Activated CD4-positive, alpha-beta memory T cell treated with anti-CD3 and anti-CD28 coated beads for 36 hours (primary cell): Measurements from ENCODE around the gene REXO1. TPM values are rescaled to one million over a fixed set of nuclear protein-coding genes. Genes with fewer than 3 reads are reported as not detected.

Source experiments
- CTCF ChIA-PET: fragments of 350-600 bp; sonication (Branson Sonifier 250); formaldehyde crosslinking; loops from one replicate; lab custom pipeline; 2021; ENCODE audit warnings: antibody characterized with exemption, inconsistent platforms; lab: Charles Lee
- POLR2A ChIA-PET: fragments of 350-600 bp; sonication (Branson Sonifier 250); formaldehyde crosslinking; loops from one replicate; lab custom pipeline; 2021; ENCODE audit warnings: antibody characterized with exemption; lab: Charles Lee
- DNase-seq: peaks from one replicate; pipeline ENCODE4 v3.0.0-alpha.2; 2020
- H3K27ac Mint-ChIP-seq: one replicate; pipeline ENCODE4 v1.8.0; 2021; ENCODE audit warnings: mixed read lengths
- H3K27me3 Mint-ChIP-seq: one replicate; pipeline ENCODE4 v1.8.0; 2021; ENCODE audit warnings: mixed read lengths
- H3K36me3 Mint-ChIP-seq: one replicate; pipeline ENCODE4 v1.8.0; 2021; ENCODE audit warnings: mixed read lengths
- H3K4me1 Mint-ChIP-seq: one replicate; pipeline ENCODE4 v1.8.0; 2021; ENCODE audit warnings: low read depth, mixed read lengths
- H3K4me3 Mint-ChIP-seq: one replicate; pipeline ENCODE4 v1.8.0; 2021; ENCODE audit warnings: mild to moderate bottlenecking, mixed read lengths
- H3K9me3 Mint-ChIP-seq: one replicate; pipeline ENCODE4 v1.8.0; 2021; ENCODE audit warnings: mixed read lengths
- intact Hi-C: fragments of 100-400 bp; cut with micrococcal nuclease; formaldehyde crosslinking; loops from one replicate; pipeline ENCODE4 v1.15.1; 2023
- total RNA-seq, 2 experiments: library from RNA; stranded (reverse); gene quantifications; one replicate each; pipeline ENCODE4 v1.2.3, GENCODE V29; 2021

REXO1 gene
- total RNA-seq, 2 experiments from 2014 or later, result 41.9 to 45.3 TPM

DNA sequence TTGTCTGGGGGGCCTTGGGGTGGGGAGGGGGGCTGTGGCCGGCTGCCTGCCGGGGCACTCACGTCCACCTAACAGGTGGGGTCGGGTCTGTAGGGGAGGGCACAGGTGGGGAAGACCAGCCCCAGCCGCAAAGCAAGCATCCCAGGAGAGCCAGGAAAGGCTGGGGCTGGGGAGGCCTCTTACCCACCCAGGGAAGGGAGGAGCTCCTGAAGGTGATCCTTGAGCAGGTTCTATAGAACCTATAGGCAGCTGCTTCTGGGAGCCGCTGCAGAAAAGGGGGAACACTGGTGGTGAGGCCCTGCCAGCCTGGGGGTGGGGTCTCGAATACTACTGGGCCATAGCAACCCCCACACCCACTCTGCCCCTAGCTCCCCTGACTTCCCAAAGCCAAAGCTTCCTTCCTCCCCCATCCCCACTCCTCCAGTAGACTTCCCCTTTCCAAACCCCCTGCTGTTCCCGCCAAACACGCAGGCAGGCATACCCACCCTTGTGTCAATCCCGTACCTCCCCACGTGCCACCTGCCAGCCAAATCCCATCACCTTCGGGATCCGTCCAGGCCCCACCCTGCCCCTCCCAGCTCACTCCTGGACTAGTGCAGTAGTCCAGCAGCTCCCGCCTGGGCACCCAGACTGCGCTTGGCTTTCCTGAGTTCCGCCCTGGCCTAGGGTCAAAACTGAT is 9.5 kb upstream of the REXO1 start:
- intact Hi-C loops, result no loop called here
- POLR2A ChIA-PET, result interaction anchor here (0.6 to 2.1 kb wide), 3 partner anchors 19 to 1175 kb away, joined by 3 to 8 read pairs (median 3); no protein-coding TSS in a partner anchor
- Mint-ChIP-seq H3K27ac (peak overlapping the region; percentile 78), H3K9me3 (no peaks in the 10 kb centered on the region), H3K27me3 (no peaks in the 10 kb centered on the region), H3K36me3 (peaks cover 4% of the 10 kb centered on the region), H3K4me3 (peak overlapping the region; percentile 67), H3K4me1 (peaks cover 51% of the 10 kb centered on the region)
- CTCF ChIA-PET, result interaction anchor here (1.4 to 3.3 kb wide), 4 partner anchors 8 to 40 kb away, joined by 5 to 13 read pairs (median 8); no protein-coding TSS in a partner anchor
- DNase-seq, result no peak

DNA sequence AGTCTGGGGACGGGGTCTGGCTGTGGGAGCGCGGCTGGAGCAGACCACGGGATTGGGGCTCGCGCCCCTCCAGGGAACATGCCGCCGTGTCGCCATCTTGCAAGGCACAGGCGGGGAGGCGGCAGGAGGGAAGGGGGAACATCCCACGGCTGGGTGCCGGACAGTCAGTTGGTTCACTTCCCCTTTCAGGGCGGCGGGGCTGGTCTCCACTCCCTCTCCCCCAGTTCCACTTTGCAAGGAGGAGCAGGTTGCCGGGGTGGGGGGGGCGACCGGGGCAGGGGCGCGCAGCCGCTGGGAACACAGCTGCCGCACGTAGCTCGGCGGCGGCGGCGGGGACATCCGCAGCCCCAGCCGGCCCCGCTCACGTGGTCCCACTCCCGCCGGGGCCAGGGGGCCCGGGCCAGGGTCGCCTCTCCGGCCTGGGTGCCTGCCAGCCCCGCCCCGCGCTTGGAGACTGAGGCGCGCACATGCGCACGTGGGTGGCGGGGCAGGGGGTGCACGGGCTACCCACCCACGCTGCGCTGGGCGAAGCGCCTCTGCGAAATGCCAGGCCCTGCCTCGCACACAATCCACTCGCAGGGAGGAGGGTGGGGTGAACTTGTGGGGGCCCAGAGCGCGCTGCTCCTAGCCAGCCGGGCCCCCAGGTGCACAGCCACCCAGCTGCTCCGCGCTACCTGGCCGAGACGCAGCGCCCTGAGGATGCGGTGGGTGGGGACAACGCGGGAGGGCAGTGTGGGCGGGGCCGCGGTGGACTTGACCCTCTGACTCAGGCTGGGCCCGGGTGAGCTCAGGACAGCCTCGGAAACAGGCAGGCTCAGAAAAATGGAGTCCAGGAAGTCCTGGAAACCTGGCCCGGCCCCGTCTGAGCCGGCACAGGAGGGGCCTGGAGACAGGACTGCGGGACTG is 8.7 kb upstream of the REXO1 start:
- peaks cover 58% of the 10 kb centered on the region for H3K4me1 Mint-ChIP-seq
- peak overlapping the region; percentile 80 for H3K4me3 Mint-ChIP-seq
- ChIA-PET POLR2A (interaction anchor here (1.3 to 2.1 kb wide), 3 partner anchors 19 to 46 kb away, joined by 3 to 8 read pairs (median 3); no protein-coding TSS in a partner anchor), CTCF (interaction anchor here (1.4 to 3.3 kb wide), 4 partner anchors 18 to 41 kb away, joined by 5 to 13 read pairs (median 9); no protein-coding TSS in a partner anchor)
- H3K27ac Mint-ChIP-seq, result peak overlapping the region; percentile 91
- DNase-seq, result peak; percentile 79
- intact Hi-C loops, result no loop called here
- no peaks in the 10 kb centered on the region for H3K27me3 Mint-ChIP-seq
- no peaks in the 10 kb centered on the region for H3K9me3 Mint-ChIP-seq
- peaks cover 4% of the 10 kb centered on the region for H3K36me3 Mint-ChIP-seq

DNA sequence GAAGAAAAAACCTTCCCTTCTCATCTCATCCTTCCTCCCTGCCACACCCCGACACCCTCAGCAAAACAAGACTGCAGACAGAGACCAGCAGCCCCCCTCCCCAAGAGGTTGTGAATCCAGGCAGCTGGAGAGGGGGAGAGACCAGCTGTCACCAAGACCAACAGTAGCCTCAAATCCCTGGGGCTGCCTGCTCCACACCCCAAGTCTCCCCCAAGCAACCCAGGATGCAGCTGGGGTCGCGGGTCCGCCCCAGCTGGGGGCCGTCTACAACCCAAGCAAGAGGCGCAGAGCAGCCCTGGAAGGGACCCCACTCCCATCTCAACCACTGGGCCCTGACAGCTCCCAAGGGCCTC is 8.0 kb upstream of the REXO1 start:
- peaks cover 54% of the 10 kb centered on the region for H3K4me1 Mint-ChIP-seq
- DNase-seq, result peak; percentile 22
- POLR2A ChIA-PET, result interaction anchor here (0.6 to 1.7 kb wide), 3 partner anchors 28 to 264 kb away, joined by 3 read pairs; partner anchors contain the start of gene MBD3
- H3K27me3 Mint-ChIP-seq, result no peaks in the 10 kb centered on the region
- peak overlapping the region; percentile 80 for H3K4me3 Mint-ChIP-seq
- peak overlapping the region; percentile 91 for H3K27ac Mint-ChIP-seq
- H3K36me3 Mint-ChIP-seq, result peaks cover 4% of the 10 kb centered on the region
- intact Hi-C loops, result no loop called here
- no peaks in the 10 kb centered on the region for H3K9me3 Mint-ChIP-seq
- CTCF ChIA-PET, result interaction anchor here (2.2 to 3.3 kb wide), 4 partner anchors 9 to 30 kb away, joined by 9 to 14 read pairs (median 11); no protein-coding TSS in a partner anchor

DNA sequence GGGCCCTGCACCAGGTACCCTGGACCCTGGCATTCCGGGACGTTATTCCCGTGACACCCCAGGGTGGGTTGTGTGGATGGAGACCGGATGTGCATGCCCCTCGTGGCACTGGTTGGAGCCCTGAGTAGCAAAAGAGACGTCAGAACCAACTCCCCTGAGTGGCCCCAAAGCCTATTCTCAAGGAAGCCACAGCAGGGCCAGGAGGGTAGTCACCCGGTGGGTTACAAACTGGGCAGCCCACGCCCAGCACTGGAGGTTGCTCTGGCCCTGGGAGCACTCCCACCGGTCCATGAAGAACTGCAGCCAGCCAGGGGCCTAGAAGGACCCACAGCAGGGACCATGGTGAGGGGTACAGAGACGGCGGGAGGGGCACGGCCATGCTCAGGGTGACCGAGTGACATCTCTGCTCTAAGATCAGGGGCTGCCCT is 7.6 kb upstream of the REXO1 start:
- intact Hi-C loops, result no loop called here
- Mint-ChIP-seq H3K36me3 (peaks cover 4% of the 10 kb centered on the region), H3K9me3 (no peaks in the 10 kb centered on the region), H3K4me1 (peaks cover 52% of the 10 kb centered on the region), H3K27ac (peak overlapping the region; percentile 91), H3K4me3 (peak overlapping the region; percentile 80), H3K27me3 (no peaks in the 10 kb centered on the region)
- ChIA-PET POLR2A (interaction anchor here (0.6 to 1.7 kb wide), 2 partner anchors 47 to 263 kb away, joined by 3 read pairs; partner anchors contain the start of gene MBD3), CTCF (interaction anchor here (1.5 to 3.3 kb wide), 4 partner anchors 9 to 30 kb away, joined by 6 to 14 read pairs (median 9); no protein-coding TSS in a partner anchor)
- DNase-seq, result peak; percentile 71

DNA sequence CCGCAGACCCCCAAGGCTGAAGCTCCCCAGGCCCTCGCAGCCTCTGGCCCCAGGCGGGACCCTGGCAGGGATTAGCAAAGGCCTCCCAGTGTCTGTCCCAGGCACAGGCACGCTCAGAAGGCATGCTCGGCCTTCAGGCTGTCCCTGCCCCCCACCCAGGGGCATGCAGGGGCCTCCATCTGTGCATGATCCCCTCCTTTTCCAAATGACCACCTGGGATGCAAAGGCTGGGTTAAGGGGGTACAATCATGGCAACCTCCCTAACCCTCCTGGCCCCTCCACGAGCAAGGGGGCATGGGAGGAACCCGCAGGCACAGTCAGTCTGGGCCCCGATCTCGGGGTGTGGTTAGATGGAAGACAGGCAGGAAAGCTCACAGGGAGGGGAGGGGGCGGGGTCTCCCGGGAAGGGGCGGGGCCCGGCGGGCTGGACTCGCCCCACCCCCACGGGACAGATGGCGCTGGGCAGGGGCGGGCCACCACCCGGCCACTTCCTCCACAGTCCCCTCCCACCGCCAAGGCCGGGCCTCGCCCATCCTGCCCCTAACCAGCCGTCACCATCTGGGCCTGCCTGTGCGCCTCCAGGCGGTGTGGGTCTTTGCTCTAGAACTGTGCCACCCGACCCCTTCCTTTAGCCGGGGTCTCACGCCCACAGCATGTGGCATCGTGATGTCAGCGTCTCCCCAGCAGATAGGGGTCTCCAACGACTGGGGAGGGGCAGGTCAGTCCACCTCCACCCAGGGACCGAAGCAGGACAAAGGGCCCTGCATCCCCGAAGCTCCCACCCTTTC is 7.0 kb upstream of the REXO1 start:
- intact Hi-C loops, result no loop called here
- H3K9me3 Mint-ChIP-seq, result no peaks in the 10 kb centered on the region
- peak overlapping the region; percentile 80 for H3K4me3 Mint-ChIP-seq
- CTCF ChIA-PET, result interaction anchor here (1.5 to 3.0 kb wide), 3 partner anchors 10 to 29 kb away, joined by 6 to 14 read pairs (median 9); no protein-coding TSS in a partner anchor
- no peaks in the 10 kb centered on the region for H3K27me3 Mint-ChIP-seq
- peaks cover 49% of the 10 kb centered on the region for H3K4me1 Mint-ChIP-seq
- POLR2A ChIA-PET, result interaction anchor here (0.6 to 1.7 kb wide), 2 partner anchors 48 to 263 kb away, joined by 3 read pairs; partner anchors contain the start of gene MBD3
- H3K27ac Mint-ChIP-seq, result peak overlapping the region; percentile 91
- H3K36me3 Mint-ChIP-seq, result peaks cover 4% of the 10 kb centered on the region
- peak; percentile 95 for DNase-seq

DNA sequence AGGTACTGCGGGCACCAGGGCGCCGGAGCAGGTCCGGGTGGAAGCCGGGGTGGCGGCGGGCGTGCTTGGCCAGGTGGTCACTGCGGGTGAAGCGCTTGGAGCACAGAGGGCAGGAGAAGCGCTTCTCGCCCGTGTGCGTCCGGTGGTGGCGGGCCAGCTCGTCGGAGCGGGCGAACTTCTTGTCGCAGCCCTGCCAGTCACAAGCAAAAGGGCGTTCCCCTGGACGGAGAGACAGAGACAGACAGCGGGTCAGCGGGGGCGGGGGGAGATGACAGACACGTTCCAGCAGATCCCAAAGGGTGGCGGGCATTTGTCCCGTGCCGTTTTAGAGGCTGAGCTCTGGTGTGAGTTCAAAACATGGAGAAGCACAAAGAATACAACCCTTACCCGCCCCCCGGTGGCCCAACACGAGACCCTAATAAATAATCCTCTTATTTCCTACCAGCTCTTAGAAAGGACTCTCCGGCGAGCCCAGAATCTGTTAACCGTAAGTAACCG is 6.3 kb upstream of the REXO1 start:
- Mint-ChIP-seq H3K36me3 (peaks cover 4% of the 10 kb centered on the region), H3K9me3 (no peaks in the 10 kb centered on the region), H3K27me3 (no peaks in the 10 kb centered on the region), H3K27ac (peak overlapping the region; percentile 91), H3K4me3 (peak overlapping the region; percentile 12), H3K4me1 (peaks cover 48% of the 10 kb centered on the region)
- intact Hi-C loops, result no loop called here
- ChIA-PET POLR2A (no interaction called here), CTCF (interaction anchor here (1.5 to 3.0 kb wide), 3 partner anchors 10 to 28 kb away, joined by 6 to 14 read pairs (median 9); no protein-coding TSS in a partner anchor)
- DNase-seq, result no peak

DNA sequence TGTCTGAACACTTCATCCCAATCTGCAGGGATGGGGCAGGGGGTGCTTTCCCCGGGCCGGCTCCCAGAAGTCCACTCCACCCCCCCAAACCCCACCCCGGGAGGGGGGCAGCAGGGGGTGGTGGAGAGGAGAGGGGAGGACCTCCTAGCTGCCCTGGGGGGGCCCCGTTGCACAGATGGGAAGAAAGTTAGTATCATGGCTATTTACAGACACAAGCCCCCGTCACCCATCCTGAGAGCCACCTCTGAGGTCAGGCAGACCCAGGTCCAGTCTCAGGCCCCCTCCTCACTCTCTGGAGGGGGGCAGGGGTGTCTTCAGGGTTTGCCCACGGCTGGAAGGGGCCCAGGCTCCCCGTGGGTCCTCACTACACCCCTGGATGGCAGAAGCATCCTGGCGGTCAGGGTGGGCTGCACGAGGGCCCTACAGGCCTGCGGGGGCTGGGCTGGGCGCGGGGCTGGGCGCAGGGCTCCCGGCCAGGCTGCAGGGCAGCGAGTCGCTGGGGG is 5.8 kb upstream of the REXO1 start:
- Mint-ChIP-seq H3K27ac (no peak overlapping the region), H3K4me1 (peaks cover 44% of the 10 kb centered on the region), H3K4me3 (no peak overlapping the region), H3K36me3 (peaks cover 4% of the 10 kb centered on the region), H3K9me3 (no peaks in the 10 kb centered on the region), H3K27me3 (no peaks in the 10 kb centered on the region)
- intact Hi-C loops, result no loop called here
- POLR2A ChIA-PET, result no interaction called here
- no peak for DNase-seq
- CTCF ChIA-PET, result interaction anchor here (0.6 to 3.0 kb wide), 5 partner anchors 11 to 285 kb away, joined by 3 to 14 read pairs (median 9); no protein-coding TSS in a partner anchor

DNA sequence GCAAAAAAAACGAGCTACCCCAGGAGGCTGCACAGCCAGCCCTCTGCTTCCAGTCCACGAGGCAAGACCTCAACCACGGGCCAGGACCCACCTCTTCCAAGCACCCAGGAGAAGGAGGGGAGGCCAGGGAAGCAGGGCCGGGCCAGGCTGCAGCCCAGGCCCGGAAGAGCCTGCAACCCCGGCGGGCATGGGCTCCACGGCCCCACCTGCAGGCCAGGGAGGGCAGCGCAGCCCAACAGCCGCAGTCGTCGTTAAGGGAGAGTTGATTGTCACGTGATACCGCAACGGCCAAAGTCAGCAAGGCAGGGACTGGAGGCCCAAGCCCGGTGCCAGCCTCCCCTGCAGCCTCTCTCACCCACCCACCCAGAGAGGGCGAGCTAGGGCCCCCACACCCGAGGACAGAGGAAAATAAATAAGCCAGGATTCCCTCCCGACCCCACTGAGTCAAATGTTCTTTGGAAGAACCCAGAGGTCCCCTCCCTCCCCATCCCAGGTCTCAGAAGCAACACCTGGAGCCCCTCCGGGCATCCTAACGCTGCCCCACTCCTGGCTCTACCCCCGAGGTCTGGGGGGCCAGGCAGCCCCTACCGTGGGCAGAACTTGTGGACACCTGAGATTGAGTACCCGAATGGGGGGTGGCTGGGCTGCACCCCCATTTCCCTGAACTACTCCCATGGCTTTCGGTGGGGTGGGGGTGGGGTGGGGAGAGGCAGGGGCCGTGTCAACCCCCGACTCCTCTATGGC is 5.2 kb upstream of the REXO1 start:
- Mint-ChIP-seq H3K4me1 (peaks cover 44% of the 10 kb centered on the region), H3K36me3 (peaks cover 4% of the 10 kb centered on the region), H3K4me3 (peak overlapping the region; percentile 32), H3K27ac (peak overlapping the region; percentile 80), H3K9me3 (no peaks in the 10 kb centered on the region), H3K27me3 (no peaks in the 10 kb centered on the region)
- POLR2A ChIA-PET, result no interaction called here
- DNase-seq, result peak; percentile 93
- CTCF ChIA-PET, result interaction anchor here (0.6 to 2.8 kb wide), 4 partner anchors 15 to 284 kb away, joined by 3 to 14 read pairs (median 3); no protein-coding TSS in a partner anchor
- intact Hi-C loops, result no loop called here

DNA sequence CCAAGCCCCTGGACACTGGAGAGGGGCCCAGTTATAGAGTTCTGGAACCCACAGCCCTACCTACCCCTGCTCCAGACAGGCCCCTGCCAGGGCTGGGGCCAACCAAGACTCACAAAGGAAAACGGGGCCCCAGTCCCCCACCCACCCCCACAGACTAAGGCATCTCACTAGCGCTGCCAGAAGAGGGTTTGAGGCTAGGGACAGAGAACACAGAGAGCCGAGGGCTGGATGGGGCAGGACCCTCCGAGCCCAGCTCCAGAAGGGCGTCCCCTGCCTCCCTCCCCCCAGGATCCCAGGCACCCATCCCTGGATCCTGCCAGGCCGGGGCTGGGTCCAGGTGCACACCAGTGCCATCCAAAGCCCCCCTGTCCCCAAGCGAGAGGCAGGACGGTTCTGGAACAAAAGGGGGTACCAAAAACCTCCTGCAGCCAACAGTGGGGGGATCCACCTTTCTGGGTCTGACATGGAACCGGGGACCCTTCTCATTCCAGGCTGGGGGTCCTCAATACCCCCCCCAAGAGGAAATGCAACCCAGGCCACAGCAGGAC is 4.4 kb upstream of the REXO1 start:
- Mint-ChIP-seq H3K4me3 (peak overlapping the region; percentile 26), H3K36me3 (peaks cover 4% of the 10 kb centered on the region), H3K27ac (peak overlapping the region; percentile 80), H3K27me3 (no peaks in the 10 kb centered on the region), H3K4me1 (peaks cover 40% of the 10 kb centered on the region), H3K9me3 (no peaks in the 10 kb centered on the region)
- no peak for DNase-seq
- POLR2A ChIA-PET, result no interaction called here
- intact Hi-C loops, result no loop called here
- CTCF ChIA-PET, result interaction anchor here (0.6 to 2.8 kb wide), 3 partner anchors 14 to 245 kb away, joined by 3 to 14 read pairs (median 3); no protein-coding TSS in a partner anchor
